Amniotic stem cell (primary cell): Measurements from ENCODE around the gene TRAPPC2L.

Experiments used
- DNase-seq: peaks from one replicate; lab custom pipeline; 2025; lab: John Stamatoyannopoulos, UW

The TRAPPC2L gene

GRCh38 chr16:88909431-88910210 lies 52.7 kb downstream of the TRAPPC2L start:
- DNase-seq: no peak

GRCh38 chr16:88910284-88911135 lies 53.6 kb downstream of the TRAPPC2L start:
- DNase-seq: no peak

DNA sequence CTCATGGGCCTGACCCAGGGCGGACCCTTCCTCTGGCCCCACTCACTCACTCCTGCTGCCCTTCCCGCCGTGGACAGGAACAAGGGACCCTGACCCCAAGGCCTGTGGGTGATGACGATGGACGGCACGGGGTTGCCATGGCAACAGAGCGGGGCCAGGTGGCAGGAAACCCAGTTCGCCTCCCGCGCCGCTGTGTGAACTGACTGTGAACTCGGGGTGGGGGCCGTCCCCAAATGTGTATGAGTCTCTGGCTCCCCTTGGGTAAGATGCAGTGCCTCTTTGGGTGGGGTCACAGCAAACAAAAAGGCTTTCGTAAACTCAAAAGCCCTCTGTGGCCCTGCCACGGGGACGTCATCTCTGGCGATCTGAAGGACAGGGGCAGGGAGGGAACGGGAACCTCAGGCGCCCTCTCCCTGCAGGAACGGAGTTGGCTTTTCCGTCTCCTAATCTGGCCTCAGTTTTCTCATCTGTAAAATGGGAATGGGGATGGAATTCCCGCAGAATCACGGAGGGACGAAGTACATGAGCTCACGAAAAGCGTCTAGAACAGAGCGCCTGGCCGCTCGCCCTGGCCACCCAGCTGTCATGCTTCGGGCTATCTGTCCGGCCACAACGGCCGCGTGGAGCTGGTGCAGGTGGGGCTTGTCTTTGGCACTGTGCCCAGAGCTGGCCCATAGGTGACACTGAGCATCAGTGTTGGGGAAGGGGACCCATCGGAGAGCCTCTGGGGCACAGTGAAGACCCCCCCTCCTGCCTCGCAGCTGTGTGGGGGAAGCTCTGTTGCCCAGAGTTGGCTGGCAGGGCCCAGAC lies 54.4 kb downstream of the TRAPPC2L start:
- no peak for DNase-seq

- no peak for DNase-seq
These were observed 55.0 kb downstream of the TRAPPC2L start for GRCh38 chr16:88911946-88912310.
